Stimulated activated CD8-positive, alpha-beta memory T cell treated with anti-CD3 and anti-CD28 coated beads, Interleukin-2, amount 100 ng/mL, for 1 hour (primary cell): ENCODE results near the gene USP7.
"Not testable (repeated sequence)": the region's sequence is repeated elsewhere in the genome, so short reads cannot be mapped to it uniquely, and the experiment has no call there.

Experiments used
- DNase-seq, 2 donors: peaks; one replicate each; pipeline ENCODE4 v3.0.0-alpha.2; 2020; ENCODE audit warnings: low read depth in 2 of 2

The USP7 gene

GRCh38 chr16:8925455-8925854 lies 38.3 kb downstream of the USP7 start:
- DNase-seq, result no peak

- DNase-seq, result no peak
Measured at GRCh38 chr16:8924214-8924613, 39.5 kb downstream of the USP7 start.

GRCh38 chr16:8923199-8923598 lies 40.5 kb downstream of the USP7 start:
- no peak for DNase-seq

GRCh38 chr16:8921347-8921984 lies 42.2 kb downstream of the USP7 start:
- DNase-seq, result no peak

- no peak for DNase-seq
Measured at GRCh38 chr16:8920645-8921346, 42.9 kb downstream of the USP7 start.

- no peak for DNase-seq
Measured at GRCh38 chr16:8919934-8920462, 43.7 kb downstream of the USP7 start.

GRCh38 chr16:8919089-8919933 lies 44.4 kb downstream of the USP7 start:
- no peak for DNase-seq

GRCh38 chr16:8917336-8917735 lies 46.4 kb downstream of the USP7 start:
- not testable (repeated sequence) for DNase-seq

GRCh38 chr16:8916541-8917225 lies 47.0 kb downstream of the USP7 start:
- no peak for DNase-seq

GRCh38 chr16:8915722-8916301 lies 47.9 kb downstream of the USP7 start:
- DNase-seq, result no peak

GRCh38 chr16:8914098-8914497 lies 49.6 kb downstream of the USP7 start:
- DNase-seq, result no peak

- DNase-seq, result no peak
Measured at GRCh38 chr16:8912793-8913192, 50.9 kb downstream of the USP7 start.

- no peak for DNase-seq
Measured at GRCh38 chr16:8910811-8911210, 52.9 kb downstream of the USP7 start.

GRCh38 chr16:8908810-8909468 lies 54.8 kb downstream of the USP7 start:
- DNase-seq, result no peak

GRCh38 chr16:8907096-8907495 lies 56.6 kb downstream of the USP7 start:
- DNase-seq, result no peak

GRCh38 chr16:8905795-8906591 lies 57.7 kb downstream of the USP7 start:
- no peak for DNase-seq

GRCh38 chr16:8905168-8905762 lies 58.4 kb downstream of the USP7 start:
- DNase-seq, result no peak

- no peak for DNase-seq
Measured at GRCh38 chr16:8904018-8904430, 59.7 kb downstream of the USP7 start.

GRCh38 chr16:8903004-8903403 lies 60.7 kb downstream of the USP7 start:
- DNase-seq, result no peak
